Heart right ventricle (tissue), 16 donors: ENCODE data around the gene PDE4D. TPM values are rescaled to one million over a fixed set of nuclear protein-coding genes. Genes with fewer than 3 reads are reported as not detected.
A peak's percentile ranks its signal among the peaks of the same experiment; 100 is the strongest.

Experiments
- ATAC-seq, 8 donors: fragments of 200-7000 bp; cut with Tn5 transposase; one replicate each; pipeline ENCODE4 v1.9.1; 2020; ENCODE audit warnings: mild to moderate bottlenecking in 8 of 8, moderate library complexity in 8 of 8, moderate number of reproducible peaks in 1 of 8
- DNase-seq, 2 donors: peaks; one replicate each; pipeline ENCODE4 v3.0.0-alpha.2; 2020
- H3K27ac ChIP-seq, 10 donors: fragments of 200-600 bp; sonication (generic) in 2 of 10; one replicate each; pipeline versions ENCODE4 v1.5.0 to v1.8.0; 2020 to 2022; ENCODE audit warnings: mild to moderate bottlenecking in 3 of 10
- H3K27me3 ChIP-seq, 7 donors: fragments of 200-600 bp; one replicate each; pipeline ENCODE4 v1.8.0; 2021 to 2022; ENCODE audit warnings: mild to moderate bottlenecking in 2 of 7
- H3K36me3 ChIP-seq, 9 donors: fragments of 200-600 bp; sonication (generic) in 1 of 9; one replicate each; pipeline versions ENCODE4 v1.5.0 to v1.8.0; 2020 to 2022; ENCODE audit warnings: mild to moderate bottlenecking in 2 of 9
- H3K4me1 ChIP-seq, 9 donors: fragments of 200-600 bp; sonication (generic) in 1 of 9; one replicate each; pipeline versions ENCODE4 v1.5.0 to v1.8.0; 2020 to 2022; ENCODE audit warnings: mild to moderate bottlenecking in 4 of 9
- H3K4me3 ChIP-seq, 10 donors: fragments of 200-600 bp; sonication (generic) in 2 of 10; one replicate each; pipeline versions ENCODE4 v1.5.0 to v1.8.0; 2020 to 2022; ENCODE audit warnings: mild to moderate bottlenecking in 7 of 10, moderate library complexity in 2 of 10
- H3K9me3 ChIP-seq, 11 donors: fragments of 200-600 bp in 10 of 11; sonication (generic) in 2 of 11; one replicate each; pipeline versions ENCODE4 v1.5.0 to v1.8.0; 2013 to 2022; ENCODE audit warnings: mild to moderate bottlenecking in 2 of 11, control low read depth in 1 of 11, moderate library complexity in 1 of 11
- WGBS, 2 donors: extraction: QIAGEN DNeasy Blood & Tissue Kit; methylation state at CpG; one replicate each; pipeline ENCODE4 v1.1.7; 2013; ENCODE audit warnings: inconsistent platforms in 1 of 2; 5-methylcytosine and 5-hydroxymethylcytosine counted together
- intact Hi-C, 10 donors: fragments of 100-400 bp; cut with DNase I; formaldehyde crosslinking; loops; one replicate each; pipeline versions ENCODE4 v1.11.1 to v1.14.2; 2022
- polyA plus RNA-seq, 2 donors: library from polyadenylated mRNA; stranded (reverse); fragments of 200-250 nt; gene quantifications; one replicate each; pipeline ENCODE4 v1.2.3, GENCODE V29; 2013
- total RNA-seq, 10 donors: library from RNA; stranded (reverse); fragmentation: NEBNext Ultra II Directional in 3 of 10; extraction: Animal tissue kit (Norgen Biotek cat#: 25700) in 3 of 10; gene quantifications; one replicate each; pipeline versions ENCODE4 v1.2.1 to v1.2.4, GENCODE V29; 2021 to 2023
- TF ChIP-seq, protein P1 (sequence below), 9 donors: fragments of 200-600 bp; sonication (generic) in 2 of 9; IDR thresholded peaks; one replicate each; pipeline versions ENCODE4 v1.5.0 to v1.8.0; 2021 to 2022; ENCODE audit warnings: antibody characterized with exemption in 9 of 9, mild to moderate bottlenecking in 5 of 9, moderate library complexity in 1 of 9
- donor health status: Arrhythmogenic right ventricular cardiomyopathy.
- donor health status: ischemic (EF 13 %, LVEDD 7.1; RV severe dilation, severe dysfunction).
- donor health status: healthy with polysubstance abuse.
- donor health status: DM: no; HTN: yes; CAD: no.
- donor health status: DM: no; HTN: no; CAD: no.
- donor health status: ischemic (EF 25% LVEDD 6.9; RV normal size, moderate dysfunction).
- donor health status: ischemic (EF 25% LVEDD 5.7; RV mildly dilated, moderate dysfunction).
- donor health status: healthy.
- donor health status: DM: yes; HTN: yes; CAD: no.
- donor health status: Ischemic cardiomyopathy.
- donor health status: ischemic (EF 35%, LVEDD 5.7; RV mildly dilated, moderate dysfunction).
- donor health status: nonischemic (EF 11% LVEDD 7.7; RV severe dilation, severe dysfunction).
- donor health status: DM: yes; HTN: yes; CAD: no.
- donor health status: PGD.
- donor health status: ischemic (EF 29% LVEDD 5.4; RV normal size, mild dysfunction).
- donor health status: nonischemic (EF 23%, LVEDD 6.1; RV moderate dilation, normal function).

PDE4D gene
- total and polyA plus RNA-seq, 12 donors: 5.8 to 83.2 (median 39.5) TPM

DNA sequence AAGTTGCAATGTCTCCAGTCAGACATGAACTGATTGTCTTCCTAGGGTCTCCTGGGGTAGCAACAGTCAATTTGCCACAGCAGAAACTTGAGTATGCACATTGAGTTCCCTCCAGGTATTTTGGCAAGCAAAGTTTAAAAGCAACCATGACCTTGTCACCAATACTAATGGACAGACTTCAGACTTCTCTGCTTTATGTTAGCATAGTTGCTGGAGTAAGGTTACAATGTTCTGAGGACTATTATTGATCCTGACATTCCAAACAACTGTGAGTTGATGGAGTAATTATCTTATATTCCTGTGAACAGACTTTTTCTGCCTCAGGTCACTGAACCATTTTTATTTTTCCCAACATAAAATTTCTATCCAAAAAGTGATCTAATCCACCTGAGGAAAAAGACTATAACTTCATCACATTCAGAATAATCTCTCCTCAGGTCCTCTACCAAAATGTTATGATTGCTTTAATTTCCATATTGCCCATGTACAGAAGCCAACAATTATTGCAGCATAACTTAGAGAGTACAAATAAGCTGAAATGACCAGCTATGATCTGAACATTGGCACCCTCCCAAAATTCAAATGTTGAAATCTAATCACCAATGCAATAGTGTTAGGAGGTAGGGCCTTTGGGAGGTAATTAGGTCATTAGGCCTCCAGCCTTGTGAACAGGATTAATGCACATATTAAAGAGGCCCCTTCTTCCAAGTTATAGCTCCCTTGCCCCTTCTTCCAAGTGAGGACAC is 228.3 kb downstream of the PDE4D start:
- Histone ChIP-seq H3K27ac (no peak overlapping the region), H3K36me3 (no peaks in the 10 kb centered on the region), H3K4me3 (no peak overlapping the region), H3K4me1 (peaks cover 0 to 17% (median 4%) of the 10 kb centered on the region in 9 donors), H3K9me3 (no peaks in the 10 kb centered on the region), H3K27me3 (no peaks in the 10 kb centered on the region)
- intact Hi-C loops: loop anchor here in 2 of 10 donors (5.0 kb wide), 2 partner anchors 273 to 1142 kb away; no protein-coding TSS in a partner anchor
- no peak for DNase-seq
- no peak for ATAC-seq
- TF ChIP-seq, protein P1, sequence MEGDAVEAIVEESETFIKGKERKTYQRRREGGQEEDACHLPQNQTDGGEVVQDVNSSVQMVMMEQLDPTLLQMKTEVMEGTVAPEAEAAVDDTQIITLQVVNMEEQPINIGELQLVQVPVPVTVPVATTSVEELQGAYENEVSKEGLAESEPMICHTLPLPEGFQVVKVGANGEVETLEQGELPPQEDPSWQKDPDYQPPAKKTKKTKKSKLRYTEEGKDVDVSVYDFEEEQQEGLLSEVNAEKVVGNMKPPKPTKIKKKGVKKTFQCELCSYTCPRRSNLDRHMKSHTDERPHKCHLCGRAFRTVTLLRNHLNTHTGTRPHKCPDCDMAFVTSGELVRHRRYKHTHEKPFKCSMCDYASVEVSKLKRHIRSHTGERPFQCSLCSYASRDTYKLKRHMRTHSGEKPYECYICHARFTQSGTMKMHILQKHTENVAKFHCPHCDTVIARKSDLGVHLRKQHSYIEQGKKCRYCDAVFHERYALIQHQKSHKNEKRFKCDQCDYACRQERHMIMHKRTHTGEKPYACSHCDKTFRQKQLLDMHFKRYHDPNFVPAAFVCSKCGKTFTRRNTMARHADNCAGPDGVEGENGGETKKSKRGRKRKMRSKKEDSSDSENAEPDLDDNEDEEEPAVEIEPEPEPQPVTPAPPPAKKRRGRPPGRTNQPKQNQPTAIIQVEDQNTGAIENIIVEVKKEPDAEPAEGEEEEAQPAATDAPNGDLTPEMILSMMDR (IDR thresholded peaks at IDR 0.05): no peak

DNA sequence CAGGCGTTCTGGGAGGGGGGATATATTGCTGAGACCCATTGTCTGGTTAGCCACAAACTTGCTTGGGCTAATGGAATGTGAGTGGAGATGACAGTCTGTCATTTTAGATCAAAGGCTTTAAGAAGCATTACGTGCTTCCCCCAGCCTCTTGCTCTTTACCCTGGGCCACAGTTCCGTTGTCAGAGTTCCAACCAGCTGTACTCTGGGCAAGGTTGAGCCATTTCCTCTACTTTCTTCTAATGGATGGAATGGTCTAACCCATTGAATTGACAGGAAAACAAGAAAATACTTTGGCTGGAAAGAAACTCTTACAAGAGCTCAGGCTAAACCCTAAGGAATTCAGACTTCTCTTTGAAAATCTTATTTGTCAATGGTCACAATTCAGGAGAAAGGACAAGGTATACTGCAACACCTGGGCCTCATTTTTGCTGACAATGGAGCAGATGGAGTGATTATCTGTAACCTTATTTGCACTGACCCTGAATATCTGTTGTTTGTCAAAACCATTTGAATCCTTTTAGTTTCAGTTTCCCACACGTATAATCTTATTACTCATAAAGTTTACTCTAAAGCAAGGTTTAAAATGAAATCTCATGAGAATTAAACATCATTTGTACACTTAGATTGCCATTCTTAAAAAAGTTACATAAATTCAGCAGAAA is 231.4 kb downstream of the PDE4D start:
- Histone ChIP-seq H3K36me3 (no peaks in the 10 kb centered on the region), H3K27me3 (no peaks in the 10 kb centered on the region), H3K4me3 (peak overlapping the region in 1 of 10 donors; percentile 5), H3K9me3 (no peaks in the 10 kb centered on the region), H3K27ac (peak overlapping the region in 2 of 10 donors; percentile 15 to 22), H3K4me1 (peaks cover 0 to 17% (median 4%) of the 10 kb centered on the region in 9 donors)
- DNase-seq (no peak), ATAC-seq (peak in 3 of 8 donors; percentile 47 to 63 (median 53))
- TF ChIP-seq, protein P1 (IDR thresholded peaks at IDR 0.05): no peak
- 48 to 54% methylated on average over 4 of the region's 4 CpGs for whole genome bisulfite sequencing, 2 donors
- intact Hi-C loops: loop anchor here in 1 of 10 donors (5.0 kb wide), 1 partner anchor 270 kb away; no protein-coding TSS in a partner anchor

DNA sequence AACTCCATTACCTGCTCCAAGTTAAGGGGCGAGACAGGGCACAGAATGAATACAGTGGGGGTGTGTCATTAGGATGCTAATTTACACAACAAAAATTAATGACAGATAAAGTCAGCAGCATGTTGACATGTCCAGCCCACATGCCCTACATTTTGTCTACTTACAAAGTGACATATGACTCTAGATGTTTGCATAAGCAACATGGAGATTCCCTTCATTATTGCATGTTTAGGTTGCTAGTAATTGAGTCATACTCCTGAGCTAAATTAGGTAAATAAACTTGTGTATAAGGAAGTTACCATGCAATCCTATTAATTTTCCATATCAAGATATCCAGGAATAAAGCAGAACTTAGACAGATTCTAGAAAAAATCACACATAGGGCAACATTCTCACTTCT is 232.2 kb downstream of the PDE4D start:
- peak overlapping the region in 1 of 10 donors; percentile 22 for H3K27ac ChIP-seq
- peaks cover 0 to 17% (median 4%) of the 10 kb centered on the region in 9 donors for H3K4me1 ChIP-seq
- no peak for ATAC-seq
- intact Hi-C loops: loop anchor here in 1 of 10 donors (5.0 kb wide), 1 partner anchor 269 kb away; no protein-coding TSS in a partner anchor
- TF ChIP-seq, protein P1 (IDR thresholded peaks at IDR 0.05): no peak
- no peak overlapping the region for H3K4me3 ChIP-seq
- H3K36me3 ChIP-seq: no peaks in the 10 kb centered on the region
- no peaks in the 10 kb centered on the region for H3K27me3 ChIP-seq
- WGBS, 2 donors: 93 to 97% methylated on average over 1 of the region's 1 CpG
- DNase-seq: no peak
- H3K9me3 ChIP-seq: no peaks in the 10 kb centered on the region

DNA sequence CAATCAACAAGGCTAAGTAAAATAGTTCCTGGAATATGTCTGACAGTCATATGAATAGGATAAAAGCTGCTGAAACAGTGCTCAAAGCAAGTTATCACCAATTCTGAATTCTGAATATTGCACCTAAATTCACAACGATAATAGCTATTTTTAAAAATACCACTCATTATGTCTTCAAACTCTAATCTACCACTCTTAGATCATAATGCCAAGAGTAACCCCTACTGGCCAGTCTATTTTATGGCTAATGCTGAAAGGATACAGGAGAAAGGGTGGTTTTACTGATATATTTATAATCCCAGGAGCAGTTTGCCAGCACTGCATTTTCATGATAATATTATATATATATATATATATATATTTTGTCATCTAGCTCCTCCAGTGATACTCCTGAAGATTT is 232.8 kb downstream of the PDE4D start:
- Histone ChIP-seq H3K4me1 (peaks cover 0 to 17% (median 4%) of the 10 kb centered on the region in 9 donors), H3K36me3 (no peaks in the 10 kb centered on the region), H3K27me3 (no peaks in the 10 kb centered on the region), H3K9me3 (no peaks in the 10 kb centered on the region), H3K27ac (no peak overlapping the region), H3K4me3 (no peak overlapping the region)
- intact Hi-C loops: loop anchor here in 1 of 10 donors (5.0 kb wide), 1 partner anchor 268 kb away; no protein-coding TSS in a partner anchor
- 10 to 18% methylated on average over 1 of the region's 1 CpG for WGBS, 2 donors
- no peak for ATAC-seq
- no peak for DNase-seq
- TF ChIP-seq, protein P1 (IDR thresholded peaks at IDR 0.05): peak in 6 of 9 donors; percentile 27 to 50 (median 38)
